Measurements from ENCODE around the gene OCA2.

The OCA2 gene

DNA sequence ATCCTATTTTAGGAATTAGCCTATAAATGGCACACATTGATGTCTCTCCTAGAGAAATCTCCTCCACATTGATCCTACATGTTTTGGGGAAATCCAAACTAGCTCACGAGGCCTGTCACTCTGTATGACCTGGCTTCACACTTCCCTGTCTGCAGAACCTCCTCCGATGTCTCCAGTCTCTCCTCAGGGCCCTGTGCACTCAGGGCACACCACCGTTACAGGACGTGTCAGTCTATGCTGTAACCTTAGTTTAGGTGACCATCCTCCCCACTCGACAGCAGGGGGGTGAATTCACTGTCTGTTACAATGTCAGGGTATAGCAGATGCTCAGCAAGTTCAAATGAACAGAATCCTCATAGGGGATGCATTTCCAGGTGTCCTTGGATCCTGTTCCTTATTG, 249.1 kb downstream of the OCA2 start:
- no peak for TF ChIP-seq POLR2AphosphoS5 (IDR thresholded peaks at IDR 0.05; ENCODE audit: low read depth, low read length)
- TF ChIP-seq SIN3A (IDR thresholded peaks at IDR 0.05; ENCODE audit: borderline replicate concordance, insufficient read depth, low read length), result no peak
- no peak for TF ChIP-seq REST (IDR thresholded peaks at IDR 0.05; ENCODE audit: insufficient read depth in 1 of 2, low read depth in 2 of 2, low read length in 2 of 2)
- TF ChIP-seq FOXP2 (optimal IDR thresholded peaks at IDR 0.05; ENCODE audit: borderline replicate concordance, extremely low read depth, extremely low read length, insufficient read depth), result no peak
- TF ChIP-seq TAF1 (IDR thresholded peaks at IDR 0.05; ENCODE audit: borderline replicate concordance, insufficient read depth, low read length), result no peak

DNA sequence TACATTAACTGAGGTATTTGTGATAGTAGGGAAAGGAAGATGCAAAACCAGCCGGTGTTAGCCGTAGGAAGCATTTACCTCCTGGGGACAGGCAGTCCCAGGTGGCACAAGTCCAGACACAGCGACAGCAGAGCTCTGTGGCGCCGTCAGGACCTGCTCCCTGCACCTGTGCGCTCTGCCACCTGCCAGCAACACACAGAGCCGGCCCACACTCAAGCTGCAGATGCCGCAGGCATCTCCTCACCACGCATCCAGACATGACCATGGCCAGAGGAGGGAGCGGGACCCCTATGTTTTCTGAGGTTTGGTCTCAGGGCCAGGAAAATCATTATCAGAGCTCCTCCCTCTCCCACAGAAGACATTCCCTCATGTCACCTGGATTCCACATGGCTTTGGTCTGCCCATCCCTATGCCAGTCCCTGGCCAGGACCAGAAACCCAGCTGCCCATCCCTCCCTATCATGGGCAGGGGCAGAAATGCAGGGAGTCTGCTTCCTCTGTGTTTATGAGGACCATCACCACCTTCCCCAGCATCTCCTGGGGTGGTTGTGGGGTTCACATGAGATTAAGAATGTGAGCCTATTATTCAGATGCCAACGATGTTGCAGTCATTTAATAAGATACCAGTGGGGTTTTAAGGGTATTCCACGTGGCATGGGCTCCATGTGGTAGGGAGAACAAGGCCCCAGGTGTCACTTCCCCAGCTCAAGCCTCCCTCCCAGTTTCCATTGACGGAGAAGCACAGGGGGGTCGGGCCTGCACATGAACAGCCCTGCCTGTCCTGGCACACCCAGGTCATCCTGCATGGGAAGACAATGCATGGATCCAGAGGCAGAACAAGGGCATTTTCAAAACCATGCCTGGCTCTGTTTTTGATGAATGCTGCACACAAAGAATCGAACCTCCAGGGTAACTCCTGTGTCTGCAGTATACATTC, 251.1 kb downstream of the OCA2 start:
- TF ChIP-seq POLR2AphosphoS5 (IDR thresholded peaks at IDR 0.05; ENCODE audit: low read depth, low read length), result no peak
- no peak for TF ChIP-seq TAF1 (IDR thresholded peaks at IDR 0.05; ENCODE audit: borderline replicate concordance, insufficient read depth, low read length)
- no peak for TF ChIP-seq FOXP2 (optimal IDR thresholded peaks at IDR 0.05; ENCODE audit: borderline replicate concordance, extremely low read depth, extremely low read length, insufficient read depth)
- TF ChIP-seq REST (IDR thresholded peaks at IDR 0.05; ENCODE audit: insufficient read depth in 1 of 2, low read depth in 2 of 2, low read length in 2 of 2), result no peak
- no peak for TF ChIP-seq SIN3A (IDR thresholded peaks at IDR 0.05; ENCODE audit: borderline replicate concordance, insufficient read depth, low read length)

DNA sequence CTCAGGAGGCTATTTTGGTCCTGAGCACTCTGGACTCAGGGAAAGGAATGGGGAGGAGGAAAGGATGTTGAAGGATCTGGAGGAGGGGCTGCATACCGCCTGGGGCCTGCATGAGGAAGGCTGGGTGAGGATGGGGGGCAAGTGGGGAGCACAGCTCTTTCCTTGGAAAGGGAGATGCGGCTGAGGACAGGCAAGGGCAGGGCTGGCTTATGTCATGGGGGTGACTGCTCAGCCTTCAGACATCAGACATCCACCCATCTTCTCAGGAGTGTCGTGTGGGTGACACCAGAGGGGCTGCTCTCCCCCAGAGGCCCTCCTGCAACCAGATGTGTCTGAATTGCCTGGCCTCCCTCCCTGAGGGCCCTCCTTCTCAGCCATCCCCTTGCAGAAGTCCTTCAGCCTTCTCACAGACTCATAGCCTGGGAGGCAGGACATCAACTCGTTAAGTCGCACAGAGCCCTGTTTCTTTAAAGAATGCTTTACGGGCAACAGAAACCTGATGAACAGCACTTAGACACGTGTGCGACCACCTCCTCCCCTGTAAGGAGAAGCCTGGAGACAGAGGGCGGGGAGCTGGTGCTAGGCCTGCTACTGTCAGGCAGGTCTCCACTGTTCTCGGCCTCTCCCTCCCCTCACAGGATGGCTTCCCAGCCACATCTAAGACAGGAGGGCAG, 252.3 kb downstream of the OCA2 start:
- TF ChIP-seq TAF1 (IDR thresholded peaks at IDR 0.05; ENCODE audit: borderline replicate concordance, insufficient read depth, low read length) (no peak), SIN3A (IDR thresholded peaks at IDR 0.05; ENCODE audit: borderline replicate concordance, insufficient read depth, low read length) (no peak), FOXP2 (optimal IDR thresholded peaks at IDR 0.05; ENCODE audit: borderline replicate concordance, extremely low read depth, extremely low read length, insufficient read depth) (no peak), POLR2AphosphoS5 (IDR thresholded peaks at IDR 0.05; ENCODE audit: low read depth, low read length) (no peak), REST (IDR thresholded peaks at IDR 0.05; ENCODE audit: insufficient read depth in 1 of 2, low read depth in 2 of 2, low read length in 2 of 2) (no peak)

- no peak for TF ChIP-seq POLR2AphosphoS5 (IDR thresholded peaks at IDR 0.05; ENCODE audit: low read depth, low read length)
- no peak for TF ChIP-seq TAF1 (IDR thresholded peaks at IDR 0.05; ENCODE audit: borderline replicate concordance, insufficient read depth, low read length)
- TF ChIP-seq REST (IDR thresholded peaks at IDR 0.05; ENCODE audit: insufficient read depth in 1 of 2, low read depth in 2 of 2, low read length in 2 of 2), result no peak
- no peak for TF ChIP-seq SIN3A (IDR thresholded peaks at IDR 0.05; ENCODE audit: borderline replicate concordance, insufficient read depth, low read length)
- TF ChIP-seq FOXP2 (optimal IDR thresholded peaks at IDR 0.05; ENCODE audit: borderline replicate concordance, extremely low read depth, extremely low read length, insufficient read depth), result no peak
These were observed 253.4 kb downstream of the OCA2 start for GRCh38 chr15:27845535-27846369.

All from PFSK-1 (cell line).